Subcutaneous adipose tissue (tissue), 4 donors: ENCODE data around the gene UBE2E2. TPM values are rescaled to one million over a fixed set of nuclear protein-coding genes. Genes with fewer than 3 reads are reported as not detected.

Experiments
- CTCF ChIP-seq: fragments of 450-650 bp; IDR thresholded peaks from one replicate; pipeline ENCODE4 v1.5.1; 2016; ENCODE audit warnings: low read depth, mild to moderate bottlenecking, control low read depth, antibody characterized with exemption, moderate library complexity
- total RNA-seq, 4 donors: library from RNA; depleted of rRNA; stranded (reverse); fragments of >200 nt; gene quantifications; one replicate each; pipeline ENCODE4 v1.1.0, GENCODE V29; 2016

The UBE2E2 gene
- total RNA-seq, 4 donors from 2014 or later, result 48.0 to 89.0 (median 63.4) TPM

GRCh38 chr3:23537101-23537551 lies 334.0 kb downstream of the UBE2E2 start:
- no peak for TF ChIP-seq CTCF

GRCh38 chr3:23539185-23539584 lies 336.1 kb downstream of the UBE2E2 start:
- no peak for TF ChIP-seq CTCF

GRCh38 chr3:23540600-23540999 lies 337.5 kb downstream of the UBE2E2 start:
- no peak for TF ChIP-seq CTCF

DNA sequence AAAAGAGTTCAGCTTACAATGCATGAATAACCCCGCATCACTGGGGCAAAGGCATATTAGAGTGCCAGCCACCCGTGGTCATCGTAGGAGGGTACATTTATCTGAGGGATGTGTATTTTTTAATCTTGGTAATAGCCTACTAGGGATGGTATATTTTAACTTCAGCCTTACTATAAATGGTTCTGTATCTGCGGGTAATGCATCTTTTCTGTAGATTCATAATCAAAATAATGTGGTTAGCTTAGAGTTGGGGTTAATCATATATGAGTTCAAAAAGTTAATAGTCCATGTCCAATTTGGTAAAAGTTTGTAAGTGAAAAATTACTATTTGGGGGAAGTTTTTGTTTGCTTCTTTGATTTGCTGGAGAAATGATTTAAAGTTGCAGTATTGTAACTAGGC lies 339.0 kb downstream of the UBE2E2 start:
- TF ChIP-seq CTCF, result no peak

GRCh38 chr3:23546181-23546580 lies 343.1 kb downstream of the UBE2E2 start:
- no peak for TF ChIP-seq CTCF

DNA sequence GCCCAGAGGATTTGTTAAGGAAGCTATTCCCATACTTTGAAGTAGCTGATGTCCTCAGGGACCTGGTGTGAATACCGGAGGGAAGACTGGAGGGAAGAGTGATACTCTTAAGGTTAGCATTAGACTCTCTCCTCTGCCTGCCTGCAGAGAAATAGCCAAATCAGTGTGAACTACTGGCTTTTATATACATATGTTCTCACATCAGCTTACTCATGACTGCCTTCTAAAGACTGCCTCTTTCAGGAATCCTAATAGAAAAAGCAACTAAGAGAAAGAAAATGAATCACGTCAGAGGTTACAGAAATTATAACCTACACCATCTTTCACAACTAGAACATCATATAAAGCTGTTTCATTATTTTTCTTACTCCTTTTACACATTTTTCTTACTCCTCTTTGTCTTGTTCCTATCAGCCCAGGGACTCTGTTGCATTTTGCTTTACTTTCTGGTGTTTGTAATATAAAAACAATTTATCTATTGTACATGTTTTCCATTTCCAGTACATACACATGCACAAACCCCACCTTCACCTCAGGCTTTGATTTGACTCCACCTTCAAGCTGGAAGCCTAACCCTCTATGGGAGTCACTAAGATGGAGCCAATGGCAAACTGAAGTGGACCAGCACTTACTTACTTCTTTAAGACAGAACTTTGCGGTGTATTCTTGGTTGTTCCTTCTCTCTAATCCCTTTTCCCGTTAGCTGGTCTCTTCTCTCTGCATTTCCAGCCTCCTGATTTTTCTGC lies 345.0 kb downstream of the UBE2E2 start:
- no peak for TF ChIP-seq CTCF

DNA sequence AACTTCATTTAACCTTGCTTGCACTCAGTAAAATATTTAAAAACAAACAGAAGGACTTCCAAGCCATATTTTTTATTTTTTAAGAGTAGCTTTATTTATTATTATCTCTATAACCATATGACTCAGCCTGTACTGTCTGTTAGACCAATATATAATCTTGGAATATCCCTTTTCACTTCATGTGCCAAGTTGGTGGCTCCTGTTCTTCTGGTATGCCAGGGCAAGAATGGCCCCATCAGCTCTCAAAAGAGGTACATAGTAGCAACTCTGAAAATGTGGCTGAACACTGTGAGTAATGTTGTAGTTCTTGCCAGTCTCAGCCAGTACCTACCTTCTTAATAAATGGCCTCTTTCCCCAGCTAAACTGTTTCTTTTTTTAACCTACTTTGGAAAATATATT lies 345.6 kb downstream of the UBE2E2 start:
- no peak for TF ChIP-seq CTCF
